GM10847 (cell line): ENCODE data around the gene SLC9A7.

Experiments used
- POLR2A ChIP-seq: IDR thresholded peaks from 2 replicates; pipeline ENCODE4 v1.6.1; 2011; ENCODE audit not compliant: insufficient read length; ENCODE audit errors: extremely low read depth

SLC9A7 gene

GRCh38 chrX:46687619-46688018 lies 71.3 kb downstream of the SLC9A7 start:
- no peak for TF ChIP-seq POLR2A

GRCh38 chrX:46686003-46686645 lies 72.8 kb downstream of the SLC9A7 start:
- no peak for TF ChIP-seq POLR2A

GRCh38 chrX:46683048-46683447 lies 75.9 kb downstream of the SLC9A7 start:
- TF ChIP-seq POLR2A = no peak

- no peak for TF ChIP-seq POLR2A
These were observed 77.1 kb downstream of the SLC9A7 start for GRCh38 chrX:46681849-46682248.

- no peak for TF ChIP-seq POLR2A
These were observed 80.7 kb downstream of the SLC9A7 start for GRCh38 chrX:46678232-46678631.

- TF ChIP-seq POLR2A = no peak
These were observed 82.2 kb downstream of the SLC9A7 start for GRCh38 chrX:46676399-46677356.

GRCh38 chrX:46673620-46674359 lies 85.1 kb downstream of the SLC9A7 start:
- TF ChIP-seq POLR2A = no peak

- TF ChIP-seq POLR2A = no peak
These were observed 88.6 kb downstream of the SLC9A7 start for GRCh38 chrX:46670316-46670715.

GRCh38 chrX:46666831-46667230 lies 92.1 kb downstream of the SLC9A7 start:
- TF ChIP-seq POLR2A = no peak

- TF ChIP-seq POLR2A = no peak
These were observed 93.4 kb downstream of the SLC9A7 start for GRCh38 chrX:46665232-46666152.

GRCh38 chrX:46662188-46662958 lies 96.5 kb downstream of the SLC9A7 start:
- no peak for TF ChIP-seq POLR2A

GRCh38 chrX:46653482-46653881 lies 105.4 kb downstream of the SLC9A7 start:
- no peak for TF ChIP-seq POLR2A

GRCh38 chrX:46649421-46650260 lies 109.3 kb downstream of the SLC9A7 start:
- TF ChIP-seq POLR2A = no peak
